NCI-H345 treated with DMSO at 0.1 percent for 48 hours (cell line): Measurements from ENCODE around the gene GRIK1.

Source experiments
- DNase-seq: peaks from one replicate; lab custom pipeline; 2025; ENCODE audit not compliant: unreplicated experiment; lab: John Stamatoyannopoulos, UW

The GRIK1 gene

GRCh38 chr21:29496337-29496736, 443.5 kb downstream of the GRIK1 start:
- no peak for DNase-seq

- DNase-seq = no peak
Observed at GRCh38 chr21:29490016-29490415, 449.8 kb downstream of the GRIK1 start.

- DNase-seq = no peak
Observed at GRCh38 chr21:29487154-29487553, 452.6 kb downstream of the GRIK1 start.
